A673 (cell line): ENCODE results near the gene MGAT4A.

Experiments used
- EZH2 ChIP-seq: fragments of 200-600 bp; sonication (generic); IDR thresholded peaks from 2 replicates; pipeline ENCODE4 v1.6.1; 2017; ENCODE audit warnings: borderline replicate concordance, low read depth, mild to moderate bottlenecking, mixed read lengths, antibody characterized with exemption, low read length; ENCODE audit not compliant: poor library complexity, severe bottlenecking
- TF ChIP-seq, protein P1 (sequence below): fragments of 300-800, 200-600 bp; sonication (generic); conservative IDR thresholded peaks from 2 replicates; pipeline ENCODE4 v1.5.1; 2017; ENCODE audit warnings: low read depth, mild to moderate bottlenecking, antibody characterized with exemption, low read length, moderate library complexity, mixed read lengths

DNA sequence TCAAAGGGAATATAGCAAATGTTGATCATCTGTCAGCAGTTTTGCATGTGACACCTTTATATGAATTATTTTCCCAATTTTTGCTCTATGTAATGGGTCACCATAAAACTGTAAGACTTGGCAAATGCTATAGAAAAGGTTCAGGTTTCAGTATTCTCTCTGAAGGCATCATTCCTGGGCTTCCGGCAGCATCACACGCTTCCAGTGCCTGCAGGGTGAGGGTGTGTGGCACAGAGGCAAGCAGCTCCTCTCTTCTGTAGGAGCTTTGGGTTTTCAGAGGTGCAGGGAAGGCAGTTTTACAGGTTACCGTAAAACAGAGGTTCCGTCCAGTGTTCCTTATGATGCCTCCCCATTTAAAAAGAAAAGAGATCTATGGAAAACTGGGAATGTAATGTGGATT, 141.4 kb downstream of the MGAT4A start:
- no peak for TF ChIP-seq EZH2
- TF ChIP-seq, protein P1, sequence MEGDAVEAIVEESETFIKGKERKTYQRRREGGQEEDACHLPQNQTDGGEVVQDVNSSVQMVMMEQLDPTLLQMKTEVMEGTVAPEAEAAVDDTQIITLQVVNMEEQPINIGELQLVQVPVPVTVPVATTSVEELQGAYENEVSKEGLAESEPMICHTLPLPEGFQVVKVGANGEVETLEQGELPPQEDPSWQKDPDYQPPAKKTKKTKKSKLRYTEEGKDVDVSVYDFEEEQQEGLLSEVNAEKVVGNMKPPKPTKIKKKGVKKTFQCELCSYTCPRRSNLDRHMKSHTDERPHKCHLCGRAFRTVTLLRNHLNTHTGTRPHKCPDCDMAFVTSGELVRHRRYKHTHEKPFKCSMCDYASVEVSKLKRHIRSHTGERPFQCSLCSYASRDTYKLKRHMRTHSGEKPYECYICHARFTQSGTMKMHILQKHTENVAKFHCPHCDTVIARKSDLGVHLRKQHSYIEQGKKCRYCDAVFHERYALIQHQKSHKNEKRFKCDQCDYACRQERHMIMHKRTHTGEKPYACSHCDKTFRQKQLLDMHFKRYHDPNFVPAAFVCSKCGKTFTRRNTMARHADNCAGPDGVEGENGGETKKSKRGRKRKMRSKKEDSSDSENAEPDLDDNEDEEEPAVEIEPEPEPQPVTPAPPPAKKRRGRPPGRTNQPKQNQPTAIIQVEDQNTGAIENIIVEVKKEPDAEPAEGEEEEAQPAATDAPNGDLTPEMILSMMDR, result no peak
